ENCODE measurements around the gene EMP3.

DNA sequence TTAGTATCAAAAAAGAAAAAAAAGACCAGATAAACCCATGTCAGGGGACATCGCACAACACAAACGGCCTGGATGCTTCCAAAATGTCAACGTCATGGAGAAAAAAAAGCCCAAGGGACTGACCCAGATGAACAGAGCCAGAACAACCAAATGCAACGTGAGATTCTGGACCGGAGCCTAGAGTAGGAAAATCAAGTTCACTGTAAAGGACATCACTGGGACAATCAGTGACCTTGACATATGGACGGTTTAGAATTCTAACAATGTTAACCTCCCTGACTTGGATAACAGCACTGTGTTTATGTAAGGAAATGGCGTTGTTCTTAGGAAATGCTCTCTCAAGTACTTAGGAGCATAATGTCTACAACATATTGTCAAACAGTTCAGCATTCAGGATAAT is 15.1 kb upstream of the EMP3 start:
- TF ChIP-seq MAFK (IDR thresholded peaks at IDR 0.05; ENCODE audit: low read depth, low read length) (no peak), POLR2A (IDR thresholded peaks at IDR 0.05; ENCODE audit: low read depth, low read length) (no peak), NFE2L2 (IDR thresholded peaks at IDR 0.05; ENCODE audit: low read depth, low read length) (no peak), CTCF (conservative IDR thresholded peaks at IDR 0.05; ENCODE audit: low read depth, low read length) (no peak), CHD1 (IDR thresholded peaks at IDR 0.05; ENCODE audit: low read depth, low read length) (no peak)

All from IMR-90 (cell line).